GM12872 (cell line): Measurements from ENCODE around the gene PROSER2.

Experiments
- TF ChIP-seq, protein P1 (sequence below): IDR thresholded peaks from 3 replicates; pipeline ENCODE4 v1.5.1; 2011; ENCODE audit warnings: low read depth, mild to moderate bottlenecking, low read length, moderate library complexity; ENCODE audit not compliant: insufficient read depth

Gene PROSER2

GRCh38 chr10:11907914-11908313 is 84.8 kb downstream of the PROSER2 start:
- TF ChIP-seq, protein P1, sequence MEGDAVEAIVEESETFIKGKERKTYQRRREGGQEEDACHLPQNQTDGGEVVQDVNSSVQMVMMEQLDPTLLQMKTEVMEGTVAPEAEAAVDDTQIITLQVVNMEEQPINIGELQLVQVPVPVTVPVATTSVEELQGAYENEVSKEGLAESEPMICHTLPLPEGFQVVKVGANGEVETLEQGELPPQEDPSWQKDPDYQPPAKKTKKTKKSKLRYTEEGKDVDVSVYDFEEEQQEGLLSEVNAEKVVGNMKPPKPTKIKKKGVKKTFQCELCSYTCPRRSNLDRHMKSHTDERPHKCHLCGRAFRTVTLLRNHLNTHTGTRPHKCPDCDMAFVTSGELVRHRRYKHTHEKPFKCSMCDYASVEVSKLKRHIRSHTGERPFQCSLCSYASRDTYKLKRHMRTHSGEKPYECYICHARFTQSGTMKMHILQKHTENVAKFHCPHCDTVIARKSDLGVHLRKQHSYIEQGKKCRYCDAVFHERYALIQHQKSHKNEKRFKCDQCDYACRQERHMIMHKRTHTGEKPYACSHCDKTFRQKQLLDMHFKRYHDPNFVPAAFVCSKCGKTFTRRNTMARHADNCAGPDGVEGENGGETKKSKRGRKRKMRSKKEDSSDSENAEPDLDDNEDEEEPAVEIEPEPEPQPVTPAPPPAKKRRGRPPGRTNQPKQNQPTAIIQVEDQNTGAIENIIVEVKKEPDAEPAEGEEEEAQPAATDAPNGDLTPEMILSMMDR = no peak

GRCh38 chr10:11908536-11908935 is 85.4 kb downstream of the PROSER2 start:
- TF ChIP-seq, protein P1 = no peak

- TF ChIP-seq, protein P1 = no peak
Observed at GRCh38 chr10:11908991-11909390, 85.8 kb downstream of the PROSER2 start.

GRCh38 chr10:11909618-11910017 is 86.5 kb downstream of the PROSER2 start:
- TF ChIP-seq, protein P1 = no peak

- TF ChIP-seq, protein P1 = no peak
Observed at GRCh38 chr10:11910102-11910501, 86.9 kb downstream of the PROSER2 start.

GRCh38 chr10:11913079-11913641 is 90.0 kb downstream of the PROSER2 start:
- TF ChIP-seq, protein P1 = no peak

GRCh38 chr10:11918384-11918783 is 95.2 kb downstream of the PROSER2 start:
- TF ChIP-seq, protein P1 = no peak
